GM21576 (cell line): ENCODE data around the gene TMEM219.
"Not testable (repeated sequence)": the region's sequence is repeated elsewhere in the genome, so short reads cannot be mapped to it uniquely, and the experiment has no call there.

Experiments
- ATAC-seq: cut with Tn5 transposase; IDR thresholded peaks from one replicate; pipeline ENCODE4 v1.9.1; 2021; ENCODE audit warnings: mild to moderate bottlenecking, moderate library complexity; ENCODE audit not compliant: unreplicated experiment

The TMEM219 gene

GRCh38 chr16:30010844-30011713 lies 49.2 kb downstream of the TMEM219 start, which contains the start of gene DOC2A:
Gene DOC2A, minus strand, starts transcription at chr16:30011027. Its CDS starts 805 bp downstream, at chr16:30010222.
- ATAC-seq = no peak

GRCh38 chr16:30011714-30012504 lies 50.0 kb downstream of the TMEM219 start:
- no peak for ATAC-seq

DNA sequence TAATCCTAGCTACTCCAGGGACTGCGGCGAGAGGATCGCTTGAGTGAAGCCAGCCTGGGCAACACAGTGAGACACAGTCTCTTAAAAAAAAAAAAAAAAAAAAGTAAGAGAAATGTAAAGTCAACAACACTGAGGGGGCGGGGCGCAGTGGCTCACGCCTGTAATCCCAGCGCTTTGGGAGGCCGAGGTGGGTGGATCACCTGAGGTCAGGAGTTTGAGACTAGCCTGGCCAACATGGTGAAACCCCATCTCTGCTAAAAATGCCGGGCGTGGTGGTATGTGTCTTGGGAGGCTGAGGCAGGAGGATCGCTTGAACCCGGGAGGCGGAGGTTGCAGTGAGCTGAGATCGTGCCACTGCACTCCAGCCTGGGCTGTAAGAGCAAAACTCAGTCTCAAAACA lies 50.7 kb downstream of the TMEM219 start:
- ATAC-seq = not testable (repeated sequence)

GRCh38 chr16:30015450-30015849 lies 53.6 kb downstream of the TMEM219 start:
- not testable (repeated sequence) for ATAC-seq

- no peak for ATAC-seq
These were observed 54.8 kb downstream of the TMEM219 start for GRCh38 chr16:30016555-30017276.

GRCh38 chr16:30017277-30017656 lies 55.4 kb downstream of the TMEM219 start:
- ATAC-seq = no peak

DNA sequence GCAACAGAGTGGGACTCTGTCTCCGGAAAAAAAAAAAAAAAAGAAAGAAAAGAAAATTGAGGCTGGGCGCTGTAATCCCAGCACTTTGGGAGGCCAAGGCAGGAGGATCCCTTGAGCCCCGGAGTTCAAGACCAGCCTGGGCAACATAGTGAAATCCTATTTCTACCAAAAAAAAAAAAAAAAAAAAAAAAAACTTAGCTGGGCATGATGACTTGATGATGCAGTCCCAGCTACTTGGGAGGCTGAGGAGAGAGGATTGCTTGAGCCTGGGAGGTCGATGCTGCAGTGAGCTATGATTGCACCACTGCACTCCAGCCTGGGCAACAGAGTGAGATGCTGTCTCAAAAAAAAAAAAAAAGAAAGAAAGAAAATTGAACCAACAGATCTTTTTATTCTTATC lies 56.1 kb downstream of the TMEM219 start:
- ATAC-seq = not testable (repeated sequence)

DNA sequence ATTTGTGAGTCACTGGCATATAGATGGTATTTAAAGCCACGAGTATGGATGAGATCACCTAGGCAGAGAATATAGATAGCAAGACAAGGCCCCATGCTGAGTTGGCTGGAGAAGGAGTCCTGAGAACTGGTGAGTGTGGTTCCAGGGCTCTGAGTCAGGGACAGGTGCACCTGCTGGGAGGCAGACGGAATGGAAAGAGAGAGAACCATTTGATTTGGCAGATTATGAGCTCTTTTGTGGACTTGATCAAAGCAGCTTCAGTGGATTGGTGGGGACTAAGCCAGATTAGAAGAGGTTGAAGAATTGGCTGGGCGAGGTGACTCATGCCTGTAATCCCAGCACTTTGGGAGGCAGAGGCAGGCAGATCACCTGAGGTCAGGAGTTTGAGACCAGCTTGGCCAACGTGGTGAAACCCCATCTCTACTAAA lies 56.9 kb downstream of the TMEM219 start:
- ATAC-seq = no peak
